ENCODE data around the gene EPHA1.

EPHA1 gene

GRCh38 chr7:143396625-143397556 is 11.8 kb downstream of the EPHA1 start:
- no peak for TF ChIP-seq CTCF (IDR thresholded peaks at IDR 0.05; ENCODE audit: low read depth, low read length, missing control alignments)
- in situ Hi-C loops (cut with HindIII; ENCODE audit: low sequenced_read_pairs) = no loop called here
- DNase-seq (ENCODE audit: low read depth) = no peak
- no peak overlapping the region for H3K4me3 ChIP-seq (ENCODE audit: low read depth, low read length)

GRCh38 chr7:143396182-143396581 is 12.5 kb downstream of the EPHA1 start:
- TF ChIP-seq CTCF (IDR thresholded peaks at IDR 0.05; ENCODE audit: low read depth, low read length, missing control alignments) = no peak
- in situ Hi-C loops (cut with HindIII; ENCODE audit: low sequenced_read_pairs) = no loop called here
- DNase-seq (ENCODE audit: low read depth) = no peak
- H3K4me3 ChIP-seq (ENCODE audit: low read depth, low read length) = no peak overlapping the region

- TF ChIP-seq CTCF (IDR thresholded peaks at IDR 0.05; ENCODE audit: low read depth, low read length, missing control alignments) = peak; percentile 19
- in situ Hi-C loops (cut with HindIII; ENCODE audit: low sequenced_read_pairs) = no loop called here
- no peak for DNase-seq (ENCODE audit: low read depth)
- H3K4me3 ChIP-seq (ENCODE audit: low read depth, low read length) = no peak overlapping the region
These were observed 13.2 kb downstream of the EPHA1 start for GRCh38 chr7:143395187-143396149.

- in situ Hi-C loops (cut with HindIII; ENCODE audit: low sequenced_read_pairs) = no loop called here
- DNase-seq (ENCODE audit: low read depth) = no peak
- TF ChIP-seq CTCF (IDR thresholded peaks at IDR 0.05; ENCODE audit: low read depth, low read length, missing control alignments) = no peak
- H3K4me3 ChIP-seq (ENCODE audit: low read depth, low read length) = no peak overlapping the region
These were observed 13.9 kb downstream of the EPHA1 start for GRCh38 chr7:143394777-143395176.

- no peak for DNase-seq (ENCODE audit: low read depth)
- in situ Hi-C loops (cut with HindIII; ENCODE audit: low sequenced_read_pairs) = no loop called here
- no peak overlapping the region for H3K4me3 ChIP-seq (ENCODE audit: low read depth, low read length)
- no peak for TF ChIP-seq CTCF (IDR thresholded peaks at IDR 0.05; ENCODE audit: low read depth, low read length, missing control alignments)
These were observed 14.6 kb downstream of the EPHA1 start for GRCh38 chr7:143394068-143394467.

- no peak for TF ChIP-seq CTCF (IDR thresholded peaks at IDR 0.05; ENCODE audit: low read depth, low read length, missing control alignments)
- no peak overlapping the region for H3K4me3 ChIP-seq (ENCODE audit: low read depth, low read length)
- DNase-seq (ENCODE audit: low read depth) = no peak
- in situ Hi-C loops (cut with HindIII; ENCODE audit: low sequenced_read_pairs) = no loop called here
These were observed 15.2 kb downstream of the EPHA1 start for GRCh38 chr7:143393267-143394041.

Data from astrocyte of the cerebellum (primary cell).